GM12865 (cell line): ENCODE measurements around the gene MAP1A.

Experiments used
- DNase-seq: peaks from one replicate; pipeline ENCODE4 v3.0.0; 2010; ENCODE audit warnings: low read depth
- H3K4me3 ChIP-seq: 2 replicates; pipeline ENCODE4 v1.5.1; 2011; ENCODE audit warnings: mild to moderate bottlenecking, low read depth, low read length, control low read depth
- TF ChIP-seq, protein P1 (sequence below): IDR thresholded peaks from 2 replicates; pipeline ENCODE4 v1.5.1; 2011; ENCODE audit warnings: low read length, control low read depth, low read depth, inconsistent platforms; ENCODE audit not compliant: insufficient read depth; ENCODE audit errors: missing control alignments

MAP1A gene

DNA sequence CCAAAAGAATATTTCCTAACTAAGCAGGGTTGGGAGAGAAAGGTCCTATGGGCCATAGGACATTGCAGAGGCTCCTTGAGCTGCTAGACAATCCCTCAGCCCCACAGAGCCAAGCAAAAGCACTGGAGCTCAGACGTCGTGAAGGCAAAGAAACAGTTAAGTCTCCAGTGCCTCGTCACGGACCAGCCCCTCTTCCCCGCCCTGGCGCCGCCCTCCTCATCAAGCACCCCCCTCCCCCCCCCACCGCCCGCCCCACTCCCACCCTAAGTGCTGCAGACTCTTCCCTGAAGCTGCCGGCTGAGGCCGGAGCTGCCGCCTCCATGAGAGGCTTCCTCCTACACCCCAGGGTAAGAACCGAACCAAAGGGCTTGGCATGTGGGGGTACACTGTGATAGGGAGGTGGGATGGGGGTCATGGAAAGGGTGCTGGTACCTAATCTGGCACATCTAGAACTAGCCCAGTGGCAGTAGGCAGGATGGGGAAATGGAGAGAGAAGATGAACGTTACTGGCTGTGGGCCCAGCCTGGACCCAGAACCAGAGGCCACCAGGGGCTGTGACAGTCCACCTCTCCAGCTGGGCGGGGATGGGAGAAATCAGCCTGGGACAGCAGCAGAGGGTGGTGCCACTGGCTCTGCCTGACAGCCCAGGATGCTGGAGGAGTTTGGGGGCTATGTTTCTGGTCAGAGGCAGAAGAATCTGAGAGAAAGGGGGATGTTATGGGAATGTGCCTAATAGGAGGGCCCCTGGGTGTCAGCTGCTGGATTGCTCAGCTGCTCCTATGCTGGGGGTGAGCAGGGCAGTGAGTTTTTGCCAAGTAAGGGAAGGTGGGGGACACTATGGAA lies at the start of gene MAP1A:
Gene MAP1A, plus strand, starts transcription at position 255 of the 843 bp plus-strand sequence. CDS start 3,866 bp downstream, outside the sequence.
- no peak for DNase-seq
- TF ChIP-seq, protein P1, sequence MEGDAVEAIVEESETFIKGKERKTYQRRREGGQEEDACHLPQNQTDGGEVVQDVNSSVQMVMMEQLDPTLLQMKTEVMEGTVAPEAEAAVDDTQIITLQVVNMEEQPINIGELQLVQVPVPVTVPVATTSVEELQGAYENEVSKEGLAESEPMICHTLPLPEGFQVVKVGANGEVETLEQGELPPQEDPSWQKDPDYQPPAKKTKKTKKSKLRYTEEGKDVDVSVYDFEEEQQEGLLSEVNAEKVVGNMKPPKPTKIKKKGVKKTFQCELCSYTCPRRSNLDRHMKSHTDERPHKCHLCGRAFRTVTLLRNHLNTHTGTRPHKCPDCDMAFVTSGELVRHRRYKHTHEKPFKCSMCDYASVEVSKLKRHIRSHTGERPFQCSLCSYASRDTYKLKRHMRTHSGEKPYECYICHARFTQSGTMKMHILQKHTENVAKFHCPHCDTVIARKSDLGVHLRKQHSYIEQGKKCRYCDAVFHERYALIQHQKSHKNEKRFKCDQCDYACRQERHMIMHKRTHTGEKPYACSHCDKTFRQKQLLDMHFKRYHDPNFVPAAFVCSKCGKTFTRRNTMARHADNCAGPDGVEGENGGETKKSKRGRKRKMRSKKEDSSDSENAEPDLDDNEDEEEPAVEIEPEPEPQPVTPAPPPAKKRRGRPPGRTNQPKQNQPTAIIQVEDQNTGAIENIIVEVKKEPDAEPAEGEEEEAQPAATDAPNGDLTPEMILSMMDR = no peak
- H3K4me3 ChIP-seq = no peak within 1 kb of the TSS

DNA sequence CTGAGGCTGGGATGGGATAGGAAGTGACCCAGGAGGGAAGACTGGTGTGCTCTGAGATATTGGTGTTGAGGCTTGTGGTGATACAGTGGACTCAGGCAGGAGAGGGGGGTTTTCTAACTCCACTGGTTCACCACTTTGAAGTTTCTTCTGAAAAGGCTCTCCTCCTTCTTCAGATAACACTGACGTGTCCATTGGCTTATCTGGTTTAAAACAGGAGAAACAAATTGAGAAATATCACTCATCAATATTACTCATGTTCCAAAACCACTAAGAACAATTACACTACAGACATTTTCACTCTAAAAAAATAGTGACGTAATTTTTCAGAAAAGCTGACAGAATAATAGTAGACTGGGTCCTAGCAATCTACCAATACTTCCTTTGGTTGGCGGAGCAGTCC lies 47.5 kb upstream of the MAP1A start:
- H3K4me3 ChIP-seq = no peak overlapping the region
- TF ChIP-seq, protein P1 = no peak
- no peak for DNase-seq

DNA sequence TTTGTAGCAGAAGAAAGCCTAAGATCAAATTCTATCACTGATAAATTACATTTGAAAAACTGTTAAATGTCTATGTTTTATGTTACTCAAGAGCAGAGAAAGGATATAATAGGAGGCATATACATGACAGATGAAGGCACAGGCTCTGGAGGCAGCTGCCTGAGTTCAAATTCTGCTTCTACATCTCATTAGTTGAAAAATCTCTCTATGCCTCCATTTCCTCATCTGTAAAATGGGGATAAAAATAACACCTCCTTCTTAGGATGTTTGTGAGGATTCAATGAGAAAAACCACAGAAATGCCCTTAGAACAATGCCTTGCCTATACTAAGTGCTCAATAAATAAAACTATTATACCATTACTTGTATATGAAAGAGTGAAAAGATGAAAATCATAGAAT lies 45.4 kb upstream of the MAP1A start:
- TF ChIP-seq, protein P1 = no peak
- H3K4me3 ChIP-seq = no peak overlapping the region
- no peak for DNase-seq

DNA sequence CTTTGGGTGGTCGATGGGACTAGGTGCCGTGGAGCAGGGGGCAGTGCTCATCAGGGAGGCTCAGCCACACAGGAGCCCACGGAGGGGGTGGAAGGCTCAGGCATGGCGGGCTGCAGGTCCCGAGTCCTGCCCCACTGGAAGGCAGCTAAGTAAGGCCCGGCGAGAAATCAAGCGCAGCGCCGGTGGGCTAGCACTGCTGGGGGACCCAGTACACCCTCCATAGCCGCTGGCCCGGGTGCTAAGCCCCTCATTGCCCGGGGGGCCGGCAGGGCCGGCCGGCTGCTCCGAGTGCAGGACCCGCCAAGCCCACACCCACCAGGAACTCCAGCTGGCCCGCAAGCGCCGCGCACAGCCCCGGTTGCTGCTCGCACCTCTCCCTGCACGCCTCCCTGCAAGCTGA lies 43.5 kb upstream of the MAP1A start:
- no peak for DNase-seq
- H3K4me3 ChIP-seq = no peak overlapping the region
- TF ChIP-seq, protein P1 = no peak

DNA sequence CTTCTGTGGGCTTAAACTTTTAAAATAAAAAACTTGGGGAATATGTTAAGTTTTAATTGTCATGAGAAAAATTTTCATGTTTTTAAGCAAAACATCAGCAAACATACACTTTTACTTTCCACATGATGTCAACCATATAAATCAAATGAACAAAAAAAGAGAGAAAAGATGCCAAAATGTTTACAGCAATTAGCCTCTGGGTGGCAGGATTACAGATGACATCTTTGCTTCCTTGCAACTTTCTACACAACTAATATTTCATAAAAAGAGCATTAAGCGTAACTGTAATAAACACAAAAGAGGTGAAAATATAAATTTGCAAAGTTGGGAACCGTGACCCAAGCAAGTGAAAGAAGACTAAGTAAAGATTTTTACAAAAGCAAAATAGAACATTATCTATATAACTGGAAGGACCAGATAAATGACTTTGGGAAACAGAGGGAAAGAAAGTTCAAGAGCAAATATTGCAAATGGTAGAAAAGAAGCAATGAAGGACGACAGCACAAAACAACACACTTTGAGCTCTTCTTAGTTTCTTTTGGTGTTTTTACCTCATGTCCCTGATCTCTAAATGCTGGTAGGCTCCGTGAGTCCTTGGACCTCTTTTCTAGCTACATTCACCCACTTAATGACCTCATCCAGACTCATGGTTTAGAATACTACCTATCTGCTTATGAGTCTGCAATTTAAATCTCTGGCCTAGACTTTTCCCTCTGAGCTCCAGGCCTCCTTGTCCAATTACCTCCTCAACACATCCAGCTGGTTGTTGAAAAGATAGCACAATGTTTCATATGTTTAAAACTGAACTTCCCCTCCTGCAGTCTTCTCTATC lies 33.9 kb upstream of the MAP1A start:
- peak; percentile 9 for DNase-seq
- no peak overlapping the region for H3K4me3 ChIP-seq
- TF ChIP-seq, protein P1 = peak; percentile 6

DNA sequence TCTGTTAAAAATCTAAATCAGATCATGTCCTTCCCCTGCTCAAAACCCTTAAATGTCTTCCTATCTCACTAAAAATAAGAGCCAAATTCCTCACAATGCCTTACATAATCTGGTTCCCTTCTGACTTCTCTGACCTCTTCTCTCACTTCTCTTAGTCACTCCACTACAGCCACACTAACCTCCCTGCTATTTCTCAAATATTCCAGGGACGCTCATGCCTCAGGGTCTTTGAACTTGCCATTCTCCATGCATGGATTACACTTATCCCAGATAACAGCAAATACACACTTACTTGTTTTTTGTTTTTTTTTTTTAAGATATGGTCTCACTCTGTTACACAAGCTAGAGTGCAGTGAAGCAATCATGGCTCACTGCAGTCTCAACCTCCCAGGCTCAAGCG lies 33.0 kb upstream of the MAP1A start:
- TF ChIP-seq, protein P1 = no peak
- no peak for DNase-seq

More for the DNA sequence above, 33.0 kb upstream of the MAP1A start:
- H3K4me3 ChIP-seq = no peak overlapping the region
